Bronchial epithelial cell (primary cell): Measurements from ENCODE around the gene LRFN4. TPM values are rescaled to one million over a fixed set of nuclear protein-coding genes. Genes with fewer than 3 reads are reported as not detected.
A peak's percentile ranks its signal among the peaks of the same experiment; 100 is the strongest.

Source experiments
- DNase-seq: peaks from one replicate; pipeline ENCODE4 v3.0.0-alpha.2; 2010; ENCODE audit warnings: low read depth
- FAIRE-seq: peaks from 2 replicates; lab custom pipeline; 2011; peaks lifted over from hg19 to GRCh38; lab: Jason Lieb, UNC
- H3K27me3 ChIP-seq: 2 replicates; pipeline ENCODE4 v1.5.1; 2011; ENCODE audit warnings: low read length; ENCODE audit not compliant: control insufficient read depth, insufficient read depth
- H3K36me3 ChIP-seq: 2 replicates; pipeline ENCODE4 v1.5.1; 2011; ENCODE audit warnings: low read length; ENCODE audit not compliant: control insufficient read depth, insufficient read depth
- H3K4me3 ChIP-seq: 2 replicates; pipeline ENCODE4 v1.5.1; 2011; ENCODE audit warnings: mild to moderate bottlenecking, low read depth, low read length, control low read depth
- total RNA-seq: library from RNA; depleted of rRNA; stranded (reverse); fragments of >200 nt; gene quantifications from 2 replicates; pipeline ENCODE4 v1.2.1, GENCODE V29; 2014
- TF ChIP-seq, protein P1 (sequence below): IDR thresholded peaks from 2 replicates; pipeline ENCODE4 v1.5.1; 2011; ENCODE audit warnings: mild to moderate bottlenecking, moderate library complexity, low read length, control low read depth, inconsistent platforms; ENCODE audit not compliant: insufficient read depth, severe bottlenecking

The LRFN4 gene
- total RNA-seq, 1 donor from 2014 or later = 16.3 TPM

DNA sequence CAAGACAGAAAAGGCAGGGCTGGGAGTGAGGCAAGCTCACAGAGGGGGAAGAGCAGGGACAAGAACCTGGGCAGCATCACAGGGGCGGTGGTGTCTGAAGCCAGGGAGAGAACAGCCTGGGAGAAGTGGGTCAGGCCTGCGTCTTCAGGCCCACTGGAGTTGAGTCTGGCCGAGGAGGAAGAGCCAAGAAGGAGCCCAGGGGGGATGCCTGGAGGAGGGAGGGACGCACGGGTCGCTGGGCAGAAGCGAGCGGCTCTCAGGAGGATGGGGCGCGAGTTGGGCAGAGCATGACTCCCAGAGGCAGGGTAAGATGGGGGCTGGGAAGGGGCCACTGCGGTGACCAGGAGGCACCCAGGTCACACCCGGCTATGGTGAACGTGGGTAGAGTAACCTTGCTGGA is 18.5 kb downstream of the LRFN4 start:
- Histone ChIP-seq H3K36me3 (peaks cover 6% of the 10 kb centered on the region), H3K4me3 (no peak overlapping the region), H3K27me3 (no peaks in the 10 kb centered on the region)
- TF ChIP-seq, protein P1, sequence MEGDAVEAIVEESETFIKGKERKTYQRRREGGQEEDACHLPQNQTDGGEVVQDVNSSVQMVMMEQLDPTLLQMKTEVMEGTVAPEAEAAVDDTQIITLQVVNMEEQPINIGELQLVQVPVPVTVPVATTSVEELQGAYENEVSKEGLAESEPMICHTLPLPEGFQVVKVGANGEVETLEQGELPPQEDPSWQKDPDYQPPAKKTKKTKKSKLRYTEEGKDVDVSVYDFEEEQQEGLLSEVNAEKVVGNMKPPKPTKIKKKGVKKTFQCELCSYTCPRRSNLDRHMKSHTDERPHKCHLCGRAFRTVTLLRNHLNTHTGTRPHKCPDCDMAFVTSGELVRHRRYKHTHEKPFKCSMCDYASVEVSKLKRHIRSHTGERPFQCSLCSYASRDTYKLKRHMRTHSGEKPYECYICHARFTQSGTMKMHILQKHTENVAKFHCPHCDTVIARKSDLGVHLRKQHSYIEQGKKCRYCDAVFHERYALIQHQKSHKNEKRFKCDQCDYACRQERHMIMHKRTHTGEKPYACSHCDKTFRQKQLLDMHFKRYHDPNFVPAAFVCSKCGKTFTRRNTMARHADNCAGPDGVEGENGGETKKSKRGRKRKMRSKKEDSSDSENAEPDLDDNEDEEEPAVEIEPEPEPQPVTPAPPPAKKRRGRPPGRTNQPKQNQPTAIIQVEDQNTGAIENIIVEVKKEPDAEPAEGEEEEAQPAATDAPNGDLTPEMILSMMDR = no peak
- DNase-seq = no peak
- no peak for FAIRE-seq

DNA sequence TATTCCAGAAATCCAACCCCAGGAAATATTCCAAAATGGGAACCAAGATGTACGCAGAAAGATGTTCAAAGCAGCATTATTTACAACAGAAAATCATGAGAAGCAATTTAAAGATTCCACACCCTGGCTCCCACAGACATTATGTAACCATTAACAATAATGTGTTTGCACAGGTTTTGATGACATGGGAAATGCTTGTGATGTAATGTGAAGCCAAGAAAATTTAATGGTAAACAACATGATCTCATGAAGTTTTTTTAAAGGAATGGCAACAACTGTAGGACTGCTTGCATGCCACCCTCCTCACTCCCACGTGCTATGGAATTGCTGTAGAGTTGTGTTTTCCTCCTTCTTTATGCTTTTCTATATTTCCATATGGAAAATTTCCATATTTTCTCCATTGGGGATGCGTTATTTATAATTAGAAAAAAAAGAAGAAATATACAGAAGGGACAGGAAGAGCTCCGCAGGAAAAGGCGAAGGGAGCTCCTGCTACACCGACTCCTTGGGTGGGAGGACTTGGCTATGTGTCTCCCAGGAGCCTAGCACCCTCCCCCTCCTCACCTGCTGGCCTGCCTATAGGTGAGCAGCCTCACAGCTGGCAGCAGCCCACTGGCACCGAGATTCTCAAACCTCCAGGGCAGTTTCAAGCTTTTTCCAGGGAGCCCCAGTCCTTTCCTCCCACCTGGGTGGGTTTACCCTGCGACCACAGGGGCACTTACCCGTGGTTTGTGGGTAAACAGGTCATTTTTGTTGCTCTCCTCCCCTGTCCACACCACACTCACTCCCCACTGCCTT is 20.9 kb downstream of the LRFN4 start:
- peak; percentile 67 for DNase-seq
- no peaks in the 10 kb centered on the region for H3K36me3 ChIP-seq
- TF ChIP-seq, protein P1 = no peak
- no peak for FAIRE-seq
- H3K27me3 ChIP-seq = no peaks in the 10 kb centered on the region
- no peak overlapping the region for H3K4me3 ChIP-seq

DNA sequence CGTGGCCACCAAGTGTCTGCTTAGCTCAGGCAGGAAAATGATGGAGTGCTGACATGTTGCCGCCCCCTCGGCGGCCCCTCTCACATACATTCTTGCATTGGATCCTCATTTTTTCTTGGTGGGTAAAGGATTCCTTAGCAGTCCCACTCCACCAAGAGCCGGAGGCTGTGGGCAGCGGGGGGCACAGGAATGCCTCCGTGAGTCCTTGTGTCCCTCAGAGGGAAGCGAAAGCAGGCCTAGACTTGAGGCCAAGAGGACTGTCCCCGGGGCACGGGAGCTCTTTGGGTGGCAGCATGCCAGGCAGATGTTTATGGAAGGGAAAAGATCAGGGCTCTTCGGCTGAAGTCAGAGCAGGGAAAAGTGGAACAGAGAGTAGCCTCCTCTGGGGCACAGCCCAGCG is 21.6 kb downstream of the LRFN4 start:
- H3K36me3 ChIP-seq = no peaks in the 10 kb centered on the region
- H3K27me3 ChIP-seq = no peaks in the 10 kb centered on the region
- DNase-seq (no peak), FAIRE-seq (no peak)
- TF ChIP-seq, protein P1 = no peak
- H3K4me3 ChIP-seq = no peak overlapping the region

DNA sequence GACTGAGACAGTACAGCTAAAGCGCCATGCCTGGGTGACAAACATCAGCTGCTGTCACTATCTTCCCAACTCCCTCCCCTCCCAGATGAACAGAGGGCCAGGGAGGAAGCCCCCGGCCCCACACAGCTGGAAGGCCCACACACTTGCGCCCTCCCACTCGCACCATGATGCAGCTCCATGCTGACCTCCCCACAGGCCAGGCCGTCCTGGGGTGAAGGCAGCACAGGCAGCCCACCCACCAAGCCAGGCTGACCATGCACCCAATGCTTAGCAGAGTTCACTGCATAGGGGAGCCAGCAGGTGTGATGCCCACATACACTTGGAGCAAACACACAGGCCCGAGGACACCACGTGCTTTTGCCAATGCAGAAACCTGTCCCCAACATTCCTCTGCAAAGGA is 22.1 kb downstream of the LRFN4 start:
- FAIRE-seq = peak; percentile 32
- TF ChIP-seq, protein P1 = no peak
- Histone ChIP-seq H3K4me3 (no peak overlapping the region), H3K27me3 (no peaks in the 10 kb centered on the region), H3K36me3 (no peaks in the 10 kb centered on the region)
- no peak for DNase-seq

DNA sequence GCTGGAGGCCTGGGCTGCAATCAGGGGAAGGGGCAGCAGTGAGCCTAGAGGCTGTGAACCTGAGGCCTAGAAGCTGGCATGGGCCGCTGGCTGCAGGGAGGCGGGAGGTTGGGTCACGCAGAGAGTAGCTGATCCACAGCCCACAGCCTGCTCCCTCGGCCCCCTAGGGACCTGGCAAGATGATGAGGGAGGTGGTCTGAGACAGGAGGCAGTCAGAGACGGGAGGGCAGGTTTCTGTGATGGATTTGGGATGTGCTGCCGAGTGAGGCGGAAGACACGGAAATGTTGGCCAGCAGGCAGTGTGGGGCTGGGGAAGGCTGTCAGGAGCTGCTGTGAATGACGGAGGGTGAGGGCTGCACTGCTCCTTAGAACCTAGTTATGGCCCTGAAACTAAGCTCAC is 22.7 kb downstream of the LRFN4 start:
- TF ChIP-seq, protein P1 = no peak
- no peak for FAIRE-seq

DNA sequence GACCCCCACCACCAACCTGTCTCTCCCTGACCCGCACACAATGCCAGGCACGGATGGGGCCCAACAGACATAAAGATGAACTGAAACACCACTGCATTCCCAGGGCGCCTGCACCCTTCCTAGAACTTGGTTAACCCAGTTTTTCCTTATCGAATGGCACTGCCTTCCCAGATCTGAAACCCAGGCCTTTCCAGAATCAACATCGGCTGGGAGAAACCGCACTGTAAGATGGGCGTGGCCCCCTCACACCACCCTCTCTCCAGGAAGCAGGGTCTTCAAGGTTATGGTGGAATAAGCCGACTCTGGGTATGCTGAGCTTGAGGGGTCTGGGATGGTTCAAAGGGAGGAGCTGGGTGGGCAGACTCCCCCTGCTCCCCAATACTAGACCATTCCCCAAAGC is 23.1 kb downstream of the LRFN4 start:
- Histone ChIP-seq H3K4me3 (no peak overlapping the region), H3K27me3 (no peaks in the 10 kb centered on the region), H3K36me3 (no peaks in the 10 kb centered on the region)
- no peak for DNase-seq
- TF ChIP-seq, protein P1 = no peak
- FAIRE-seq = no peak

More for the DNA sequence above, 22.7 kb downstream of the LRFN4 start:
- DNase-seq = no peak
- Histone ChIP-seq H3K4me3 (no peak overlapping the region), H3K27me3 (no peaks in the 10 kb centered on the region), H3K36me3 (no peaks in the 10 kb centered on the region)
